Measurements from ENCODE around the gene EDNRA.
A peak's percentile ranks its signal among the peaks of the same experiment; 100 is the strongest.

Gene EDNRA

DNA sequence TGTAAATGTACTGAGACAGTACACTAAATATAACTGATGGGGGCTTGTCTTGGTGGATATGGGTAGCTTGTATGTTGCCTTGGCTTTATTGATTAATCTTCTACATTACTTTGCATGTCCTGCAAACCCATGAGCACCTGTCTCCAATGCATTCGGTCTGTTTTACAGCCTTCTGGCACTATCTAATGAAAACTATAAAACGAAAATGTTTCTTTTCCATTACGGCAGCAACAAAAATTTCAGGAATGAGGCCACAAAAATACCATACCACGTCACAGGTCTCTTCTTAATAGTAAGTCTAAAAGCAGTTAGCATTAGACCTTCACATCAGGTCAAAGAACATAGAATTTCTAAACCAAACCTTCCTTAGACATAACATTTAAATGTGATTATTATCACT, 49.8 kb downstream of the EDNRA start:
- peak in 1 of 2 donors; percentile 50 for DNase-seq (ENCODE audit: low read depth in 2 of 2)
- H3K4me3 ChIP-seq (replicated peaks in 1 of 2; ENCODE audit: low read depth in 2 of 2, low read length in 2 of 2): no peak overlapping the region
- TF ChIP-seq CTCF (IDR thresholded peaks at IDR 0.05; ENCODE audit: low read depth, low read length): no peak

DNA sequence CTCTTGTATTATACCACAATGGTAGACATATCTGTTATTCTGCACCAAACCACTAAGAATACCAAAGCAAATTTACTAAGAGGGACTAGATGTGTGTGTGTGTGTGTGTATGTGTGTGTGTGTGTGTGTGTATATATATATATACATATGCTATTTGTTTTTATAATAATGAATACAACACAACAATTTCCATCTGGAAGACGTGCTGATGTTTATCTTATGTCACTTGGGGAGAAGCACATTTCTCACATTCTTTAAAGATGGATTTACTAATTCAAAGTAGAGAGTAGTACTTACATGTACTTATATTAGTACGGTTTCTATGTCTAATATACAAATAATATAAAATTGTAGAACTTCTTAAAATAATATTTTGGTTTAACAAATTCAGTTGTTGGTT, 52.0 kb downstream of the EDNRA start:
- no peak for TF ChIP-seq CTCF (IDR thresholded peaks at IDR 0.05; ENCODE audit: low read depth, low read length)
- no peak for DNase-seq (ENCODE audit: low read depth in 2 of 2)
- no peak overlapping the region for H3K4me3 ChIP-seq (replicated peaks in 1 of 2; ENCODE audit: low read depth in 2 of 2, low read length in 2 of 2)

GRCh38 chr4:147533331-147533730, 52.4 kb downstream of the EDNRA start:
- no peak overlapping the region for H3K4me3 ChIP-seq (replicated peaks in 1 of 2; ENCODE audit: low read depth in 2 of 2, low read length in 2 of 2)
- no peak for TF ChIP-seq CTCF (IDR thresholded peaks at IDR 0.05; ENCODE audit: low read depth, low read length)
- DNase-seq (ENCODE audit: low read depth in 2 of 2): no peak

DNA sequence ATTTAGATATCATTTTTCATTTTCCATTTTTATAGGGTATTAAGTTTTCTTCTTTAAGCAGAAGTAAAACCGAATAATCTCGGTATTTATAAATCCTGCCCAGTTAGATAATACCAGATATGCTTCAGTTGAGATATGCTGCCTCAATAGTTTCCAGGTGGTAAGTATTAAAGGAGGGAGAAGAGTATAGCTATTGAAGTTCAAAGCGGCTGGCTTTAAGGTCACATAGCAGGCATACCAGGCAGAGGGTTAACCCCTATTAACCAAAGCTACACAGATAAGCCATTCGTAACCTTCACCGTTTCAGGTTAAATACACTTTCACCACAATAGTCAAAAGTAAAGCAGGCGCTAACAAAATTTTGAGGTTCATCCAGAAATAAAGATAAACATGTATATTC, 54.2 kb downstream of the EDNRA start:
- no peak overlapping the region for H3K4me3 ChIP-seq (replicated peaks in 1 of 2; ENCODE audit: low read depth in 2 of 2, low read length in 2 of 2)
- no peak for TF ChIP-seq CTCF (IDR thresholded peaks at IDR 0.05; ENCODE audit: low read depth, low read length)
- no peak for DNase-seq (ENCODE audit: low read depth in 2 of 2)

DNA sequence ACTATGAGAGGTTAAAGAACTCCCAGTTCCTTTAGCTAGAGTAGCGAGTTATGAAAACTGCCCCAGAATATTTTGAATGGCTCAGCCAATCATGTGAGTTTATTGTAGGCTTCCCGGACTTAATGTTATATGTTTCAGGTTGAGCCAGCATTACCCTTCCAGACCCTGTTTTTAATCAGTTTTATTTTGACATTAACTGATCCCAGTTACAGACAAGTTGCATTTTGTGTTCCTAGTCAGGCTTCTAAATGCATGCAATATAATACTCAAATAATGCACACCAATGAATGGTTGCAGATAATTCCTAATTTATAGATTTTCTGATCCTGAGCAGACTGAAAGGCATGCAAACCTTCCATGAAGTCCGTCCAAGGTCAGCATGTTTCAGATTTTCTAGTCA, 57.8 kb downstream of the EDNRA start:
- no peak for DNase-seq (ENCODE audit: low read depth in 2 of 2)
- TF ChIP-seq CTCF (IDR thresholded peaks at IDR 0.05; ENCODE audit: low read depth, low read length): no peak
- H3K4me3 ChIP-seq (replicated peaks in 1 of 2; ENCODE audit: low read depth in 2 of 2, low read length in 2 of 2): no peak overlapping the region

GRCh38 chr4:147539959-147540358, 59.1 kb downstream of the EDNRA start:
- no peak for DNase-seq (ENCODE audit: low read depth in 2 of 2)
- no peak for TF ChIP-seq CTCF (IDR thresholded peaks at IDR 0.05; ENCODE audit: low read depth, low read length)
- H3K4me3 ChIP-seq (replicated peaks in 1 of 2; ENCODE audit: low read depth in 2 of 2, low read length in 2 of 2): no peak overlapping the region

DNA sequence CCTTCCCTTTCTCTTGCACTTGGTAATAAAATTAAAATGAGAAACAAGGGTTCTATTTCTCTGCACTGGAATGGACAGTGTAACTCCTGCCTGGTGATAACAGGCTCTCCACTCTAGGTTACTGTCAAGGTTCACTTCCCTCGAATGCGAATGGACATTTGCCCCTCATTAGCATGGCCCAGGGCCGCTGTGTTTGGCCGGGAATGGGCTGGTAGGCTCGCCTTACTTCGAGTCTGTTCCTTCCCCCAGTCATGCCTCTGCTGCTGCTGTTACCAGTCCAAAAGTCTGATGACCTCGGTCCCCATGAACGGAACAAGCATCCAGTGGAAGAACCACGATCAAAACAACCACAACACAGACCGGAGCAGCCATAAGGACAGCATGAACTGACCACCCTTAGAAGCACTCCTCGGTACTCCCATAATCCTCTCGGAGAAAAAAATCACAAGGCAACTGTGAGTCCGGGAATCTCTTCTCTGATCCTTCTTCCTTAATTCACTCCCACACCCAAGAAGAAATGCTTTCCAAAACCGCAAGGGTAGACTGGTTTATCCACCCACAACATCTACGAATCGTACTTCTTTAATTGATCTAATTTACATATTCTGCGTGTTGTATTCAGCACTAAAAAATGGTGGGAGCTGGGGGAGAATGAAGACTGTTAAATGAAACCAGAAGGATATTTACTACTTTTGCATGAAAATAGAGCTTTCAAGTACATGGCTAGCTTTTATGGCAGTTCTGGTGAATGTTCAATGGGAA, 61.5 kb downstream of the EDNRA start:
- no peak for TF ChIP-seq CTCF (IDR thresholded peaks at IDR 0.05; ENCODE audit: low read depth, low read length)
- DNase-seq (ENCODE audit: low read depth in 2 of 2): no peak
- H3K4me3 ChIP-seq (replicated peaks in 1 of 2; ENCODE audit: low read depth in 2 of 2, low read length in 2 of 2): no peak overlapping the region
